WTC11 (cell line): ENCODE data around the gene SEC22C. TPM values are rescaled to one million over a fixed set of nuclear protein-coding genes. Genes with fewer than 3 reads are reported as not detected.

Experiments
- ATAC-seq: fragments of 200-7000 bp; cut with Tn5 transposase; 2 replicates; pipeline ENCODE4 v1.10.0; 2021; ENCODE audit warnings: mild to moderate bottlenecking, moderate library complexity
- CTCF ChIA-PET: fragments of 300-600 bp; sonication (Branson Sonifier 250); formaldehyde crosslinking; loops from one replicate; lab custom pipeline; 2021; ENCODE audit warnings: antibody characterized with exemption; lab: Charles Lee
- POLR2A ChIA-PET: fragments of 350-600 bp; sonication (Branson Sonifier 250); formaldehyde crosslinking; loops from one replicate; lab custom pipeline; 2021; ENCODE audit warnings: antibody characterized with exemption; lab: Charles Lee
- DNase-seq: peaks from one replicate; pipeline ENCODE4 v3.0.0; 2021; ENCODE audit warnings: low spot score
- H3K27ac Mint-ChIP-seq: 2 replicates; pipeline ENCODE4 v1.8.0; 2021; ENCODE audit warnings: mixed read lengths
- H3K27me3 Mint-ChIP-seq: 2 replicates; pipeline ENCODE4 v1.8.0; 2021; ENCODE audit warnings: low read depth, mild to moderate bottlenecking, moderate library complexity, mixed read lengths
- H3K36me3 Mint-ChIP-seq: 2 replicates; pipeline ENCODE4 v1.8.0; 2021; ENCODE audit warnings: mixed read lengths
- H3K4me1 Mint-ChIP-seq: 2 replicates; pipeline ENCODE4 v1.8.0; 2022; ENCODE audit warnings: mixed read lengths
- H3K4me3 Mint-ChIP-seq: 2 replicates; pipeline ENCODE4 v1.8.0; 2021; ENCODE audit warnings: mild to moderate bottlenecking, moderate library complexity, mixed read lengths
- H3K9me3 Mint-ChIP-seq: 2 replicates; pipeline ENCODE4 v1.8.0; 2021; ENCODE audit warnings: mixed read lengths
- ELF4 ChIP-seq: sonication (generic); formaldehyde crosslinking; IDR thresholded peaks from 2 replicates; pipeline ENCODE4 v1.8.1; 2022; ENCODE audit warnings: low read depth, mild to moderate bottlenecking, moderate library complexity, missing genetic modification reagents
- FOXP1 ChIP-seq: sonication (generic); formaldehyde crosslinking; IDR thresholded peaks from 2 replicates; pipeline ENCODE4 v1.8.0; 2022; ENCODE audit warnings: missing genetic modification reagents, mild to moderate bottlenecking, moderate library complexity, borderline replicate concordance
- GABPB1 ChIP-seq: sonication (generic); formaldehyde crosslinking; IDR thresholded peaks from 2 replicates; pipeline ENCODE4 v1.8.1; 2023; ENCODE audit warnings: mild to moderate bottlenecking, missing genetic modification reagents
- JAZF1 ChIP-seq: fragments of 250-450 bp; sonication (Bioruptor Pico); IDR thresholded peaks from 2 replicates; pipeline ENCODE4 v1.9.0; 2021; ENCODE audit warnings: moderate library complexity, mild to moderate bottlenecking, inconsistent platforms
- JUN ChIP-seq: sonication (generic); formaldehyde crosslinking; IDR thresholded peaks from 2 replicates; pipeline ENCODE4 v1.8.0; 2023; ENCODE audit warnings: mild to moderate bottlenecking, missing genetic modification reagents
- MYBL2 ChIP-seq: sonication (generic); formaldehyde crosslinking; IDR thresholded peaks from 2 replicates; pipeline ENCODE4 v1.8.1; 2023; ENCODE audit warnings: mild to moderate bottlenecking, moderate library complexity, missing genetic modification reagents
- NR2C2 ChIP-seq: sonication (generic); formaldehyde crosslinking; IDR thresholded peaks from 2 replicates; pipeline ENCODE4 v1.8.0; 2022; ENCODE audit warnings: mild to moderate bottlenecking, missing genetic modification reagents
- NR3C1 ChIP-seq: sonication (generic); formaldehyde crosslinking; conservative IDR thresholded peaks from 2 replicates; pipeline ENCODE4 v1.8.1; 2023; ENCODE audit warnings: low read depth, mild to moderate bottlenecking, missing genetic modification reagents
- SMAD3 ChIP-seq: sonication (generic); formaldehyde crosslinking; IDR thresholded peaks from 2 replicates; pipeline ENCODE4 v1.8.0; 2022; ENCODE audit warnings: missing genetic modification reagents, mild to moderate bottlenecking, borderline replicate concordance
- SOX15 ChIP-seq: fragments of 250-450 bp; sonication (Bioruptor Pico); IDR thresholded peaks from 2 replicates; pipeline ENCODE4 v1.9.0; 2021; ENCODE audit warnings: mild to moderate bottlenecking
- ZBTB21 ChIP-seq: sonication (generic); formaldehyde crosslinking; IDR thresholded peaks from 2 replicates; pipeline ENCODE4 v1.8.1; 2023; ENCODE audit warnings: mild to moderate bottlenecking, missing genetic modification reagents, borderline replicate concordance
- ZNF317 ChIP-seq: sonication (generic); formaldehyde crosslinking; IDR thresholded peaks from 2 replicates; pipeline ENCODE4 v1.8.1; 2023; ENCODE audit warnings: low read depth, mild to moderate bottlenecking, moderate library complexity, missing genetic modification reagents, borderline replicate concordance
- ZNF396 ChIP-seq: fragments of 250-450 bp; sonication (Bioruptor Pico); IDR thresholded peaks from 2 replicates; pipeline ENCODE4 v1.8.0; 2021; ENCODE audit warnings: mild to moderate bottlenecking, moderate library complexity, borderline replicate concordance
- ZNF671 ChIP-seq: fragments of 250-450 bp; sonication (Bioruptor Pico); IDR thresholded peaks from 2 replicates; pipeline ENCODE4 v1.8.0; 2021; ENCODE audit warnings: mild to moderate bottlenecking
- total RNA-seq: library from RNA; stranded (reverse); gene quantifications from 3 replicates; pipeline ENCODE4 v1.2.3, GENCODE V29; 2021
- TF ChIP-seq, protein P1 (sequence below): fragments of 200-600 bp; IDR thresholded peaks from 2 replicates; pipeline ENCODE4 v1.8.0; 2022; ENCODE audit warnings: antibody characterized with exemption
- TF ChIP-seq, protein P2 (sequence below): sonication (generic); formaldehyde crosslinking; IDR thresholded peaks from 2 replicates; pipeline ENCODE4 v1.8.1; 2022; ENCODE audit warnings: low read depth, mild to moderate bottlenecking, moderate library complexity, missing genetic modification reagents, borderline replicate concordance
- TF ChIP-seq, protein P3 (sequence below): sonication (generic); formaldehyde crosslinking; IDR thresholded peaks from 2 replicates; pipeline ENCODE4 v1.8.0; 2023; ENCODE audit warnings: missing genetic modification reagents, mild to moderate bottlenecking, borderline replicate concordance
- TF ChIP-seq, protein P4 (sequence below): sonication (generic); formaldehyde crosslinking; IDR thresholded peaks from 2 replicates; pipeline ENCODE4 v1.8.1; 2022; ENCODE audit warnings: mild to moderate bottlenecking, moderate library complexity, missing genetic modification reagents
- TF ChIP-seq, protein P5 (sequence below): sonication (generic); formaldehyde crosslinking; IDR thresholded peaks from 2 replicates; pipeline ENCODE4 v1.8.1; 2022; ENCODE audit warnings: low read depth, missing genetic modification reagents, borderline replicate concordance
- TF ChIP-seq, protein P6 (sequence below): fragments of 250-450 bp; sonication (Bioruptor Pico); IDR thresholded peaks from 2 replicates; pipeline ENCODE4 v1.8.0; 2021; ENCODE audit warnings: mild to moderate bottlenecking

The SEC22C gene
- total RNA-seq, 1 experiment from 2014 or later: 37.0 TPM

DNA sequence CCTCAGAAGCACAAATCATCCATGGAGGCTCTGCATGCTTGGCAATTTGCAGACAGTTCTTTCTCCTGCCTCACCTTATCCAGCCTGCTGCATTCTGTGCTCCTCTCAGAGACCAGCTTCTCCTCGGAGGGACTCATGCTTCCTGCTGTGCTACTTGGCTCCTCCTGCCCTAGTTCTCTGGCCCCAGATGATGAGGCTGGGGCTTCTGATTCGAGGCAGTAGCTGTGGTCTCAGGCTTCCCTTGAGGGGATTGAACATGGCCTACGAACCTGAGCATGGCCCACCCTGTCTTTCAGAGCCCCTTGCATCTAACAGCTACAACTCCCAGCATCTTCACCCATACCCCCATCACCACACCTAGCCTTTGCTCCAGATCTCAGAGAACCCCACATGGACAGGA is 72.7 kb downstream of the SEC22C start:
- ChIA-PET POLR2A (no interaction called here), CTCF (interaction anchor here (1.1 to 2.1 kb wide), 3 partner anchors 17 to 245 kb away, joined by 3 to 14 read pairs (median 3); no protein-coding TSS in a partner anchor)
- DNase-seq: peak; percentile 3
- peaks cover 30% of the 10 kb centered on the region for H3K4me1 Mint-ChIP-seq
- no peak overlapping the region for H3K27ac Mint-ChIP-seq
- ATAC-seq: no peak
- no peak overlapping the region for H3K4me3 Mint-ChIP-seq
- no peaks in the 10 kb centered on the region for H3K9me3 Mint-ChIP-seq
- TF ChIP-seq ELF4 (CRISPR knock-in tag) (no peak), ZNF671 (no peak), ZNF317 (CRISPR knock-in tag) (no peak), NR3C1 (CRISPR knock-in tag) (no peak), SOX15 (CRISPR knock-in tag) (no peak), NR2C2 (CRISPR knock-in tag) (no peak), GABPB1 (CRISPR knock-in tag) (no peak), FOXP1 (CRISPR knock-in tag) (no peak), JUN (CRISPR knock-in tag) (no peak), SMAD3 (no peak), MYBL2 (no peak), ZNF396 (CRISPR knock-in tag) (no peak), ZBTB21 (no peak), JAZF1 (no peak)
- TF ChIP-seq, protein P1, sequence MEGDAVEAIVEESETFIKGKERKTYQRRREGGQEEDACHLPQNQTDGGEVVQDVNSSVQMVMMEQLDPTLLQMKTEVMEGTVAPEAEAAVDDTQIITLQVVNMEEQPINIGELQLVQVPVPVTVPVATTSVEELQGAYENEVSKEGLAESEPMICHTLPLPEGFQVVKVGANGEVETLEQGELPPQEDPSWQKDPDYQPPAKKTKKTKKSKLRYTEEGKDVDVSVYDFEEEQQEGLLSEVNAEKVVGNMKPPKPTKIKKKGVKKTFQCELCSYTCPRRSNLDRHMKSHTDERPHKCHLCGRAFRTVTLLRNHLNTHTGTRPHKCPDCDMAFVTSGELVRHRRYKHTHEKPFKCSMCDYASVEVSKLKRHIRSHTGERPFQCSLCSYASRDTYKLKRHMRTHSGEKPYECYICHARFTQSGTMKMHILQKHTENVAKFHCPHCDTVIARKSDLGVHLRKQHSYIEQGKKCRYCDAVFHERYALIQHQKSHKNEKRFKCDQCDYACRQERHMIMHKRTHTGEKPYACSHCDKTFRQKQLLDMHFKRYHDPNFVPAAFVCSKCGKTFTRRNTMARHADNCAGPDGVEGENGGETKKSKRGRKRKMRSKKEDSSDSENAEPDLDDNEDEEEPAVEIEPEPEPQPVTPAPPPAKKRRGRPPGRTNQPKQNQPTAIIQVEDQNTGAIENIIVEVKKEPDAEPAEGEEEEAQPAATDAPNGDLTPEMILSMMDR: no peak
- TF ChIP-seq, protein P2, sequence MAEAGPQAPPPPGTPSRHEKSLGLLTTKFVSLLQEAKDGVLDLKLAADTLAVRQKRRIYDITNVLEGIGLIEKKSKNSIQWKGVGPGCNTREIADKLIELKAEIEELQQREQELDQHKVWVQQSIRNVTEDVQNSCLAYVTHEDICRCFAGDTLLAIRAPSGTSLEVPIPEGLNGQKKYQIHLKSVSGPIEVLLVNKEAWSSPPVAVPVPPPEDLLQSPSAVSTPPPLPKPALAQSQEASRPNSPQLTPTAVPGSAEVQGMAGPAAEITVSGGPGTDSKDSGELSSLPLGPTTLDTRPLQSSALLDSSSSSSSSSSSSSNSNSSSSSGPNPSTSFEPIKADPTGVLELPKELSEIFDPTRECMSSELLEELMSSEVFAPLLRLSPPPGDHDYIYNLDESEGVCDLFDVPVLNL (CRISPR knock-in tag): no peak
- TF ChIP-seq, protein P3, sequence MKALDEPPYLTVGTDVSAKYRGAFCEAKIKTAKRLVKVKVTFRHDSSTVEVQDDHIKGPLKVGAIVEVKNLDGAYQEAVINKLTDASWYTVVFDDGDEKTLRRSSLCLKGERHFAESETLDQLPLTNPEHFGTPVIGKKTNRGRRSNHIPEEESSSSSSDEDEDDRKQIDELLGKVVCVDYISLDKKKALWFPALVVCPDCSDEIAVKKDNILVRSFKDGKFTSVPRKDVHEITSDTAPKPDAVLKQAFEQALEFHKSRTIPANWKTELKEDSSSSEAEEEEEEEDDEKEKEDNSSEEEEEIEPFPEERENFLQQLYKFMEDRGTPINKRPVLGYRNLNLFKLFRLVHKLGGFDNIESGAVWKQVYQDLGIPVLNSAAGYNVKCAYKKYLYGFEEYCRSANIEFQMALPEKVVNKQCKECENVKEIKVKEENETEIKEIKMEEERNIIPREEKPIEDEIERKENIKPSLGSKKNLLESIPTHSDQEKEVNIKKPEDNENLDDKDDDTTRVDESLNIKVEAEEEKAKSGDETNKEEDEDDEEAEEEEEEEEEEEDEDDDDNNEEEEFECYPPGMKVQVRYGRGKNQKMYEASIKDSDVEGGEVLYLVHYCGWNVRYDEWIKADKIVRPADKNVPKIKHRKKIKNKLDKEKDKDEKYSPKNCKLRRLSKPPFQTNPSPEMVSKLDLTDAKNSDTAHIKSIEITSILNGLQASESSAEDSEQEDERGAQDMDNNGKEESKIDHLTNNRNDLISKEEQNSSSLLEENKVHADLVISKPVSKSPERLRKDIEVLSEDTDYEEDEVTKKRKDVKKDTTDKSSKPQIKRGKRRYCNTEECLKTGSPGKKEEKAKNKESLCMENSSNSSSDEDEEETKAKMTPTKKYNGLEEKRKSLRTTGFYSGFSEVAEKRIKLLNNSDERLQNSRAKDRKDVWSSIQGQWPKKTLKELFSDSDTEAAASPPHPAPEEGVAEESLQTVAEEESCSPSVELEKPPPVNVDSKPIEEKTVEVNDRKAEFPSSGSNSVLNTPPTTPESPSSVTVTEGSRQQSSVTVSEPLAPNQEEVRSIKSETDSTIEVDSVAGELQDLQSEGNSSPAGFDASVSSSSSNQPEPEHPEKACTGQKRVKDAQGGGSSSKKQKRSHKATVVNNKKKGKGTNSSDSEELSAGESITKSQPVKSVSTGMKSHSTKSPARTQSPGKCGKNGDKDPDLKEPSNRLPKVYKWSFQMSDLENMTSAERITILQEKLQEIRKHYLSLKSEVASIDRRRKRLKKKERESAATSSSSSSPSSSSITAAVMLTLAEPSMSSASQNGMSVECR (CRISPR knock-in tag): no peak
- TF ChIP-seq, protein P4, sequence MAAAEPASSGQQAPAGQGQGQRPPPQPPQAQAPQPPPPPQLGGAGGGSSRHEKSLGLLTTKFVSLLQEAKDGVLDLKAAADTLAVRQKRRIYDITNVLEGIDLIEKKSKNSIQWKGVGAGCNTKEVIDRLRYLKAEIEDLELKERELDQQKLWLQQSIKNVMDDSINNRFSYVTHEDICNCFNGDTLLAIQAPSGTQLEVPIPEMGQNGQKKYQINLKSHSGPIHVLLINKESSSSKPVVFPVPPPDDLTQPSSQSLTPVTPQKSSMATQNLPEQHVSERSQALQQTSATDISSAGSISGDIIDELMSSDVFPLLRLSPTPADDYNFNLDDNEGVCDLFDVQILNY (CRISPR knock-in tag): no peak
- TF ChIP-seq, protein P5, sequence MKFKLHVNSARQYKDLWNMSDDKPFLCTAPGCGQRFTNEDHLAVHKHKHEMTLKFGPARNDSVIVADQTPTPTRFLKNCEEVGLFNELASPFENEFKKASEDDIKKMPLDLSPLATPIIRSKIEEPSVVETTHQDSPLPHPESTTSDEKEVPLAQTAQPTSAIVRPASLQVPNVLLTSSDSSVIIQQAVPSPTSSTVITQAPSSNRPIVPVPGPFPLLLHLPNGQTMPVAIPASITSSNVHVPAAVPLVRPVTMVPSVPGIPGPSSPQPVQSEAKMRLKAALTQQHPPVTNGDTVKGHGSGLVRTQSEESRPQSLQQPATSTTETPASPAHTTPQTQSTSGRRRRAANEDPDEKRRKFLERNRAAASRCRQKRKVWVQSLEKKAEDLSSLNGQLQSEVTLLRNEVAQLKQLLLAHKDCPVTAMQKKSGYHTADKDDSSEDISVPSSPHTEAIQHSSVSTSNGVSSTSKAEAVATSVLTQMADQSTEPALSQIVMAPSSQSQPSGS (CRISPR knock-in tag): no peak
- TF ChIP-seq, protein P6, sequence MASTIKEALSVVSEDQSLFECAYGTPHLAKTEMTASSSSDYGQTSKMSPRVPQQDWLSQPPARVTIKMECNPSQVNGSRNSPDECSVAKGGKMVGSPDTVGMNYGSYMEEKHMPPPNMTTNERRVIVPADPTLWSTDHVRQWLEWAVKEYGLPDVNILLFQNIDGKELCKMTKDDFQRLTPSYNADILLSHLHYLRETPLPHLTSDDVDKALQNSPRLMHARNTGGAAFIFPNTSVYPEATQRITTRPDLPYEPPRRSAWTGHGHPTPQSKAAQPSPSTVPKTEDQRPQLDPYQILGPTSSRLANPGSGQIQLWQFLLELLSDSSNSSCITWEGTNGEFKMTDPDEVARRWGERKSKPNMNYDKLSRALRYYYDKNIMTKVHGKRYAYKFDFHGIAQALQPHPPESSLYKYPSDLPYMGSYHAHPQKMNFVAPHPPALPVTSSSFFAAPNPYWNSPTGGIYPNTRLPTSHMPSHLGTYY: no peak
- H3K36me3 Mint-ChIP-seq: no peaks in the 10 kb centered on the region
- peaks cover 9% of the 10 kb centered on the region for H3K27me3 Mint-ChIP-seq
